Skin epidermis (tissue), 12 donors: Measurements from ENCODE around the gene CFAP77.

ENCODE experiments used
- H3K27ac ChIP-seq, 21 experiments: fragments of 200-600 bp; sonication (generic) in 11 of 21; one replicate each; pipeline ENCODE4 v1.5.0; 2020; ENCODE audit warnings: mild to moderate bottlenecking in 3 of 21, inconsistent platforms in 2 of 21, moderate library complexity in 2 of 21
- H3K4me3 ChIP-seq, 7 experiments: fragments of 200-600 bp; sonication (generic) in 2 of 7; one replicate each; pipeline ENCODE4 v1.5.0; 2020; ENCODE audit warnings: inconsistent platforms in 2 of 7, mild to moderate bottlenecking in 2 of 7, moderate library complexity in 1 of 7

Gene CFAP77

DNA sequence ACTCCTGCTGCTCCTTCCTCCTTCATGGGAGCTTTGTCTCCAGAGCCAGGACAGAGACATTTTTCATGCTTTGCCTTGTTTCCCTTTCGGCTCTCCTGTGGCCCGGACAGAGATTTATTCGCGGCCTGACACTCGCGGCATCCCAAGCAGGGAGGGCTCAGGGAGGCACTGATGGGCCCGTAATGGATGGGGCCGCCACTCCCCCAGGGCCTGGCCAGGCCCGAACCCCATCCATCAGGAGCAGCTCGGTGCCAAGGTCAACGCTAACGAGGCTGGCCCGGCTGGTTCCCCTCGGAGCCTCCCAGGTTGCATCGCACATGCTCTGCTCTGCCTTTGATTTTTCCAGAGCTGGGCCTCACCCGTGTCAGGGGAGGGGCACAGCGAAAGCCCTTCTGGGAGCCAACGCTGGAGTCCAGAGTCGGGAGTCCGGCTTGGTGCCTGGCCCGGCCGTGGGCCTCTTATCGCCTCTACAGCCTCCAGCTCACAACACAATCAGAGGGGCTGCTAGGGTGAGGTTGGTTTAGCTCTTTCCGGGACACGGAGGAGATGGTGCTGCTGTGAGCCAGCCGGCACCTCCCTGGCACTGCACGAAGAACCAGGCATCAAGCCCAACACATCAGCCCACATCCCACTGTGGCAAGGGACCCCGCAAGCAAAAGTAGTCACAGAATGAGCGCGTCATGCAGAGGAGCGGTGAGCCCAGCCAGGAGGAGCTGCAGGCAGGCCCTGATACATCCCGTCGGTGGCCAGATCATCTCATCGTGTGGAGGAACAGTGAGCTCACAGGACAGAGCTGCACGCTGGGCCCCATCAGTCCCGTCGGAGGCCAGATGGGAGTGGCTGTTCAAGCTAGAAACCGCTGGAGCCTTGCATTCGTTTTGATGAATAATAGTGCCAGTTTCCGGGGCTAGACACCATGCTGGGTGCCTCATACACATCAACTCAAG lies 100.2 kb downstream of the CFAP77 start:
- H3K4me3 ChIP-seq, result no peak overlapping the region
- no peak overlapping the region for H3K27ac ChIP-seq

DNA sequence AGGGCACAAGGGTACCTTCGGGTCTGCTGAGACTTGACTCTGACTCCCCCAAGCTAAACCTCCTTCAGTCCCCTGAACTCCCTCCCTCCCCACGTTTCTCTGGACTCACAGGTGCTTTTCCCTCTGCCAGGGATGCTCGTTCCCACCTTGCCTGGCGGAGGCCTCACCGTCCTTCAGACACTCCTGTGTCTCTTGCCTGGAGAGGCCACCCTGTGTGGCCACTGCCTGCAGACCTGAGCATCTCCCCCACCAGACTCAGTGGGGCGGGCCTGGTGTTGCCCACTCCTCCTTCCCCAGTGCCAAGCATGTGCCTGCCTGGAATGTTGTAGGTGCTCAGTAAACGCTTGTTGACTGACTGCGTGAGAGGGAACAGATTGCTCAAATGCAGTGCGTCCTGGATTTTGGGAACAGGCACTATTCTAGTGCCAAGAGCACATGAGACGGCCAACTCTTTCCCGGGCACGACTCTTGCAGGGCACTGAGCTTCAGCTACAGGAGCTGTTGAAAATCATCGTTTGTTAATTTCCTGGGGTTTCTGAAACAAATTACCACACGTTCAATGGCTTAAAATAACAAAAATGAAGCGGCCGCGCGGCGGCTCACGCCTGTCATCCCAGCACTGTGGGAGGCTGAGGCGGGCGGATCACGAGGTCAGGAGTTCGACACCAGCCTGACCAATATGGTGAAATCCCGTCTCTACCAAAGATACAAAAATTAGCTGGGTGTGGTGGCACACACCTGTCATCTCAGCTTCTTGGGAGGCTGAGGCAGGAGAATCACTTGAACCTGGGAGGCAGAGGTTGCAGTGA lies 101.4 kb downstream of the CFAP77 start:
- Histone ChIP-seq H3K4me3 (no peak overlapping the region), H3K27ac (no peak overlapping the region)

DNA sequence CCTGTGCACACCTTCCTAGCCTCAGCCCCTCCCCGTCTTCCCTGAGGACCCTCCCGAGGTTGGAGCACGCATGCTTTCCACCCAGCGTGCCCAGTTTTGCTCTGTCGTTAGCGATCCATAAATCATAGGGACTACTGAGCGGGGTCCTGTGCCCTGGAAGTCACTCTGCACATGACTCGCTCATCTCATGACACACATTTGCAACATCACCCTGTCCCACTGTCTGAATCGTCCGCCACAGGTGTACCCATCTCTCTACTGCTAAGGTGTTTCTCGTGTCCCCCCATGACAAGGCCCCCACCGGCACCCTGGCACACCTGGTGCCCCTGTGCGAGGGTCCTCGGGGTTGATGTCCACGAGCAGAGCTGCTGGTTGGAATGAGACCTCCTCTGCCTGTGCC lies 103.4 kb downstream of the CFAP77 start:
- Histone ChIP-seq H3K4me3 (no peak overlapping the region), H3K27ac (no peak overlapping the region)

DNA sequence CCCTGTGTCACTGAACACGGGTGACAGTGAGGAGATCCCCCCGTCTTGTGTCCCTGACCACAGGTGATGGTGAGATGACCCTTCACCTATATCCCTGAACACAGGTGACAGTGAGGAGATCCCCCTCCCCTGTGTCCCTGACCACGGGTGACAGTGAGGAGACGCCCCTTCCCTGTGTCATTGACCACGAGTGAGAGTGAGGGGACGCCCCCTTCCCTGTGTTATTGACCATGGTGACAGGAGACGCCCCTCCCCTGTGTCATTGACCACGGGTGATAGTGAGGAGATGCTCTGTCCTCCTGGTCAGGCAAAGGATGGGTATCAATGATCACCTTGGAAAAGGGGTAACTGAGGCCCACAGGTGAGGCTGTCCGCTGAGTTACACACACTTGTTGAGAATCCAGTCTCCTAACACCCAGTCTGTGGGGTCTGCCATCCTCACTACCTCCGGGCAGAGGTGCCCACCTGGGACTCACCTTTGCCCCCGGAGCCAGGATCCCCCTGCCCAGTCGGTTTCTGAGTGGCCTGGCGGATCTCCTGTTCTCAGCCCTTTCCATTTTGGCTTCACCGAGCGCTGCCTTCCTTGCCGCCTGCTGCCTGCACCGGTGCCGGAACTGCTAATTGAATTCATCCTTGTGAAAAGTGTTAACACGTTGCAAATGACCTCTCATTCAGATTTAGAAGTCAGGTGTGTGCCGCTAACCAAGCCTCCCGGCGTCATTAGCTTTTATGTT lies 104.2 kb downstream of the CFAP77 start:
- Histone ChIP-seq H3K27ac (no peak overlapping the region), H3K4me3 (no peak overlapping the region)

DNA sequence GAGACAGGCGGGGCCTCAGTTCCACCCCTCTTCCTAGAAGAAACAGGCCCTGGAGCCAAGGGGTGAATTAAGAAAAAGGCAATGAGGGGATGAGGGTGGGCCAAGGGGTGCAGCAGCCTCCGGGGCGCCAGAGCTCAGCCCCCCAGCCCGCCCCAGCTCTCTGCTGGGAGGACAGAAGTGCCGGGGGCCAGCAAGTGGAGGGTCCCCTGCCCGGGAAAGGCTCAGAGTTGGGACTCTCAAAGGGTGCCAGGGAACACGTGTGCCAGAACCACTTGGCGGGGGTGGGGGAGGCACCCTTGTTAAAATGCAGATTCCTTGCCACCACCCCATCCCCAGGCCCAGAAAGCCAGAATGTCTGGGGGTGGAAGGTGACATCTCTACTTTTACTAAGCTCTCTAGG lies 104.8 kb downstream of the CFAP77 start:
- no peak overlapping the region for H3K27ac ChIP-seq

DNA sequence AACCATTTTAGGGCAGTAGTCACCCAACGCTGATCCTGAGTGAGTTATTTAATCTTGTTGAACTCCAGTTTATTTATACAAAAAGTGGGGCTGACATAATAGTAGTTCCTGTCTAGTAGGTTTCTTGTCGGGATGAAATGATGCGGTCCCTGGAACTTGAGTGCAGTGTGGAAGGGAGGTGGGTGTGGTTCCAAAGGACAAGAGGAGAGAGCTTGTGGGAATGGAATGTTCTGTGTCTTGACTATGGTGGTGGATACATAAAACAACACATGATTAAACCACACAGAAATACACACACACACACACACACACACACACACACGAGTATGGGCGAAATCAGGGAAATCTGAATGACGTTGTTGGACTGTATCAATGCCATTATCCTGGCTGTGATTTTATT lies 106.3 kb downstream of the CFAP77 start:
- H3K27ac ChIP-seq, result no peak overlapping the region
- H3K4me3 ChIP-seq, result no peak overlapping the region

More for the DNA sequence above, 104.8 kb downstream of the CFAP77 start:
- no peak overlapping the region for H3K4me3 ChIP-seq

DNA sequence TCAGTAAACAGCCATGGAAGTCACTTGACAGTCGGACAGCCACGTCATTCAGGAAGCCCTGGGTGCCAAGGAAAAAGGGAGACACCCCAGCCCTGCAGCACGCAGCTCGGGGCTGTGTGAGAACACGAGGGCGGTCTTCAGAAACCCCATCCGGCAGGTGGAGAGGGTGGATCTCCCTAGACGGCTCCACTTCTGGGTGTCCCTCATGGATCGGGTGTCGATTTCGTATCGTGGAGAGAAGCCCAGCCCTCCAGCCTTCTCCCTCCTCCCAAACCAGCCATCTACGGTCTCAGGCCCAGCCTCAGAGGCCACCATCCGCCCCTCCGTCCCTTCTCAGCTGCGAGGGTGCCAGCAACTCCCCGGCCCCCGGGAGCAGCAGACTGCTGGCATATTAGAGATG lies 106.9 kb downstream of the CFAP77 start:
- Histone ChIP-seq H3K4me3 (no peak overlapping the region), H3K27ac (no peak overlapping the region)

DNA sequence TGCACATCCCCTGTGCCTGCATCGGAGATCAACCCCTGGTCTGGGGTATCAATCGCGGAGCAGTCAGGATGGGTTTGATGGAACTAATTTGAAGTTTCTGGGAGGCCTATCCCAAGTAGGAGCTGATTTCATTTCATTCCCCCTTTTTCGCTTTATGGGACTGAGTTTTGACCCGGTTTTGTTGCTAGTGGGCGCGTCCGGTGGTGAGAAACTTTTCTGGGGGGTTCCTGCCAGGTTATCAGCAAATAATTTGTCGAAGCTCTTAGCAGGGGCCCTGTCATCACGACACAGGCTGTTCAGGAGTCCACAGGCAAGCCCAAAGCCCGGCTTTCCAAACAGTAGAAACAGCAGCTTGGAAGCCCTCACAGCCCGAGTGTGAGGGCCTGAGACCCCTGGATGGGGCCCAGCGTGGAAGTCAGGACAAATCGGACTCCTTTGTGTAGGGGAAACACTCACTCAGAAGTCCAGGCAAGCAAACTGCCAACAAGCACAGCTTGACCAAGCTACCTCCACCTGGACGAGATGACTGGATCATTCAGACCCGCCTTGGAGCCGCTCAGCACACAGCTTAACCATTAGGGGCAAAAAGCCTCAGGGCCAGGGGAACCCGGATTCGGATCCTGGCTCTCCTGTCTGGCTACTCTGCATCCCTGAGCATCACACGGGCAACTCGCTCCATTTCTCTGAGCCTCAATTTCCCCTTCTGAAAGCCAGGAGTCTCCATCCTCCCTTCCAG lies 108.0 kb downstream of the CFAP77 start:
- no peak overlapping the region for H3K4me3 ChIP-seq
- no peak overlapping the region for H3K27ac ChIP-seq

DNA sequence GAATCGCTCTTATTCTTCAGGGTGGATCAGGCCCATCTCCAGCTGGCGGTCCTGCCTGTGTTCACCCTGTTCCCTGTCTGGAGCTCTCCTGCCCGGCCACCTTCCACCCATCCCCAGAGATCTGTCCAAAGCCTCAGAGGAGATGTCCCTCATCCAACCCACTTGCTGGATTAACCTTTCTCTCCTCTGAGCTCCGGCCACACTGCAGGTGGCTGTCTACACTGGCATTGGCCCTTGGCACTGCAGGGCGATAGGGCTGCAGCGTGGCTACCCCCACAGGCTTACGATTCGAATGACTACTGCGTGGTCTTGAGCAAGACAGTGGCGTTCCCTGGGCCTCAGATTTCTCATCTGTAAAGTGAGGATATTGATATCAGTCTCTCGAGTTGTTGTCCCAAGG lies 108.6 kb downstream of the CFAP77 start:
- H3K4me3 ChIP-seq, result no peak overlapping the region
- no peak overlapping the region for H3K27ac ChIP-seq

DNA sequence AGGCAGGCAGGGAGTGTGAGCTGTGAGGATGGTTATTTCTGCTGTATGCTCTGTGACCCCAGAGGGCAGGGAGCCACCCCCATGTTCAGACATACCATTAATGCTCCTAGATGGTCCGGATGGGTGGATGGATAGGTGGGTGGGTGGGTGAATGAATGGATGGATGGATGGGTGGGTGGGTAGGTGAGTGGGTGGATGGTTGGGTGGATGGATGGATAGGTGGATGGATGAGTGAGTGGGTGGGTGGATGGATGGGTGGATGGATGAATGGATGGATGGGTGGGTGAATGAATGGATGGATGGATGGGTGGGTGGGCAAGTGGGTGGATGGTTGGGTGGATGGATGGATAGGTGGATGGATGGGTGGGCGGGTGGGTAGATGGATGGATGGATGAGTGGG lies 109.0 kb downstream of the CFAP77 start:
- no peak overlapping the region for H3K27ac ChIP-seq
- no peak overlapping the region for H3K4me3 ChIP-seq

DNA sequence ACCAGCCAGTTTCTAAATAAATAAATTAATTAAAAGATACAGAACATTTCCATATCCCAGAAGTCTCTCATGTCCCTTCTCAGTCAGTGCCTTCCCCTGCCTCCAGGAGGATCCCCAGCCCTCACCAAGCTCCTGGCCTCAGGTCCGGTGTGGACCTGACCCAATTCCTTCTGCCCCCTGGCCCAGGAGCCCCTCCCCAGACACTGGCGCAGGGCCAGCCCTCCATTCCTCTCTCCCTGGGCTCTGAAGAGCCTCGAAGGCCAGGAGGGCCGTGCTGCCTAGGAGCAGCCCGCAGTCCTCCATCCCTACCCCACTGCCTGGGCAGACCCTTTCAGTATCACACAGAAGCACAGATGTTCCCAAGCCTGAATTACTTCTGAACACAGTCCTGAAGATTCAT lies 110.6 kb downstream of the CFAP77 start:
- H3K27ac ChIP-seq, result no peak overlapping the region
- H3K4me3 ChIP-seq, result no peak overlapping the region

DNA sequence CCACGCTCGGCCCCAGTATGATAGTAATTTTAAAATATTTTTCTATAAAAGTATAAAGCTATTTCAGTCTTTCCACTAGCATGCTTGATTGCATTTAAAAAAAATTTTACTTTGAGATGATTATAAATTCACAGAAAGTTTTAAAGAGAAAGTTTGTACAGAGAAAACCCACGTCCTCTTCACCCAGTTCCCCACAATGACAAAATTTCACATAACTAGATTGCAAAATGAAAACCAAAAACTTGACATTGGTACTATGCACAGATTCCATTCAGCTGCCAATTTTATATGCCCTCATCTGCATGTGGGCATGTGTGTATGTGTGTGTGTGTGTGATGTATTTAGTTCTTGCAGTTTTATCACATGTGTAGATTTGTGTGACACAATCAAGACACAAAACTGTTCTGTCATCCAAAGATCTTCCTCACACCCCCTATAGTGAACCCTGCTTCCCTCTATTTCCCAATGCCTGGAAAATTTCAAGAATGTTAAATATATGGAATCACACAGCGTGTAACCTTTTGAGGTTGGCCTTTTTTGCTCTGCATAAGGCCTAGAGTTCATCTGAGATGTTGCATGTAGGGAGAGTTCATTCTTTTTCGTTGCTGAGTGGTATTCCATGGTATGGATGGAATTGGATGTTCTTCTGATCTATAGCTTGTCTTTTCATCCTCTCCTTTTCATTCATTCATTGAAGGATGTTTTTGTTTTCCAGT lies 115.5 kb downstream of the CFAP77 start:
- no peak overlapping the region for H3K4me3 ChIP-seq
- no peak overlapping the region for H3K27ac ChIP-seq

DNA sequence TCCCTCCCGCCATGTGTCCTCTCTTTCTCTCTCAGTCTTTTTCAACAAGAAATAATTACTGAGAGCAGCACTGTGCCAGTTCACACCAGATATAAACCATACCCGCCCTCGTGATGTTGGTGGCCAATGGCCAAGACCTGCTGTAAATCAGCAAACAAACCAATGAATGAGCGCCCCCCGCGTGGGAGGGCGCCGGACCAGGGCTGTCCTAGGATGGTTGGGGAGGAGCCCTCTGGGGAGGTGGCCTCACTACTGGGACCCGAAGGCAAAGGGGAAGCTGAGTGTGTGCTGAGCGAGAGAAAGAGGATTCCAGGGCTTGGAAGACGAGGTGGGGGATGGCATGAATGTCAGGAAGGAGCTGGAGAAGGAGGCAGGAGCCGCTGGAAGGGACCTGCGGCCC lies 121.2 kb downstream of the CFAP77 start:
- no peak overlapping the region for H3K4me3 ChIP-seq

DNA sequence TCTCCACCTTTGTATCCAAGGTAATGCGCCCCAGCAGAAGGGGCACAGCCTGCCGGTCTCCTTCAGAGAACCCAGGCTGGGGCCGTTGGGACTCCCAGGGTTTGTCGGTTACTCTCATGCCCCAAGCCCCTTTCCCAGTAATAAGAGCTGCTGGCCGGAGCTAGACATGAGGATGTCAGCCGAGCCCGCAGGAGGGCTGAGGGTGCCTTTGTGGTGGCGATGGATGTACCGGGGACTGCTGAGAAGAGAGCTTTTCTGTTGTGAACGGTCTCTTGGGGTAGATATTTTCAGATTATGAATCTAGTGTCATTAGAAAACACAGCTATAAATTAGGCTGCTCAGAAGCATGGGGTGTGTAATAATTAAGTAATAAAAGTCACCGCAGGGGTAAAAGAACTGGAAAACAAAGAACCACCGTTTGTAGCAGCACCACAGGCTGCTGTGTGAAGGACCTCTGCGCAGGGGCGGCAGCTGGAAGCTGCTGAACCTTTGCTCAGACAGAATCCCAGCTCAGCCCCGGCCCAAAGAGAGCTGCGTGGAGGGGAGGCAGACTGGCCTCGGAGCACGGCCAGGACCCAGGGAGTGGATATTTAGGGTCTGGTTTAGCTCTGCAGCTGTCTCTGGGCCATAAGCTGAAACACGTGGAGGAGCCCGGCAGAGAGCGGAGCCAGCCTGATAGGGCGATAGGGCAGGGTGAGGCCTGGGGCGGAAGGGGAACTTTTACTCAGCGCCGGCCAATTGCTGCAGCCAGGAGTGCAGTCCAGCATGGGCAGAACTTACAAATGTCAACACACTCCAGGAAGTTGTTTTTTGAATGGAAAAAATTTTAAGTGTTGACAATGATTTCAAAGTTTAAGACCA lies 121.9 kb downstream of the CFAP77 start:
- no peak overlapping the region for H3K4me3 ChIP-seq
- no peak overlapping the region for H3K27ac ChIP-seq

More for the DNA sequence above, 121.2 kb downstream of the CFAP77 start:
- no peak overlapping the region for H3K27ac ChIP-seq

DNA sequence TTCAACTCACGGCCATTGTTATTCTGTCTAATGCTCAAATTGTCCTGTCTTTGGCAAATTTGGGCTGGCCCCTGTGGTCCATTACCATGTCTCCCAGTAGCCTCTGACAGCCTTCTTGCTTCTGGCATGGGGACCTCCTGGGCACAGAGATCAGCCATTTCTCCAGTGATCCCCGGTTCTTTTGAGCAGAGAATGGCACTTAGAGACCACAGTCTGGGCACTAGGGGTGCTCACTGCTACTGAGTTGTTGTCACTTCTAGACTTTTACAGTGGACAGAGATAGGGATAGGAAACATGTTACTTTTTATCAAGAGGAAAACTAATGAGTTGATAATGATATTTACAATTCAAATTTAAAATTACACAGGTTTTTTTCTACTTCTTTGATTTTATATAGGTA lies 124.8 kb downstream of the CFAP77 start:
- Histone ChIP-seq H3K27ac (no peak overlapping the region), H3K4me3 (no peak overlapping the region)

DNA sequence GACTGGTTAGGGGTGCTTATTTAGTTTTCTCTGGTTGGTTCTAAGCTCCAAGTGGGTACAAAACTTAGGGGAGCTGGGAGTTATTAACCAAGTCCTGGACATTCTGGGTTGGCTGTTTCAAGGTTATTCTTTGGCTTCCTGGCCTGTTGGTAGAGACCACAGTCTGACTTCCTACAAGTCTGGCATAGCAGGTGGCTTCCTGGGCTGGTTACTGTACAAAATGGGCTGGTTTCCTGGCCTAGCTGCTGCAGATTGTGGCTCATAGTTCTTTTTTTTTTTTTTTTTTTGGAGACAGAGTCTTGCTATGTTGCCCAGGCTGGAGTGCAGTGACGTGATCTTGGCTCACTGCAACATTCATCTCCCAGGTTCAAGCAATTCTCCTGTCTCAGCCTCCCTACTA lies 126.1 kb downstream of the CFAP77 start:
- no peak overlapping the region for H3K4me3 ChIP-seq
- H3K27ac ChIP-seq, result no peak overlapping the region

DNA sequence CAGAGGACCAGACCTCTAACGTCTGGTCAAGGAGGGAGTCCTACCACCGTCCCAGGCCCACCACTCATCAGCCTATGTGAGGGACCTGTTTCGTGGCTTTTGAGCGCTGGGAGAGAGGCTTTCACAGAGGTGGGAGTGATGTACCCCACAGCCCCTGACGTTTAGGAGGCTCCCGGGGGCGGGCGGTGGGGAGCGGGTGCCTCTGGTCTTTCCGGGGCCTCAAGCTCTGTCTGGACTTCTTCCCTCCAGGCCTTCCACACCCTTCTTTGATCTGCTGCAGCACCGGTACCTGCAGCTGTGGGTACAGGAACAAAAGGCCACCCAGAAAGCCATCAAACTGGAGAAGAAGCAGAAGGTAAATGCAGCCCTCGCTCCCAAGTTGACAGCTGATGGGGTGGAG lies 127.3 kb downstream of the CFAP77 start:
- Histone ChIP-seq H3K27ac (no peak overlapping the region), H3K4me3 (no peak overlapping the region)

DNA sequence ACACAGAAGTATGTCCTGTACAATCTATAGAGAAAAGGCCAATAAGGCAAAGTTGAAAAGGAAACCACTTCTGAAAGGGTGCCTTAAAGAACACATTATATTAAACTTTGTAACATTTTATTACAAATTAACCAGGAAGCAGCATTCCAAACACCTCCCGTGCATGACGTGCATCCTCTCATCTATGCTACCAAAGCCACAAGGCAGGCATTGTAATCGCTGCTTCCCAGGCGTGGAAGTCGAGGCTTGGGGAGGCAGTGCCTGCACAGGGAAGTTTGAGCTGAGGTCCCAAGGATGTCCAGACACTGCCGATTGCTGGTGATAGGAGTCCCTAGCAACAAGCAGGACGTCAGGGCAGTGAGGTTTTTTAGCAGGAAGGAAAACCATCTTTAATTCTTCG lies 128.1 kb downstream of the CFAP77 start:
- H3K27ac ChIP-seq, result no peak overlapping the region
- no peak overlapping the region for H3K4me3 ChIP-seq
